ENCODE data around the gene KIAA1328.

DNA sequence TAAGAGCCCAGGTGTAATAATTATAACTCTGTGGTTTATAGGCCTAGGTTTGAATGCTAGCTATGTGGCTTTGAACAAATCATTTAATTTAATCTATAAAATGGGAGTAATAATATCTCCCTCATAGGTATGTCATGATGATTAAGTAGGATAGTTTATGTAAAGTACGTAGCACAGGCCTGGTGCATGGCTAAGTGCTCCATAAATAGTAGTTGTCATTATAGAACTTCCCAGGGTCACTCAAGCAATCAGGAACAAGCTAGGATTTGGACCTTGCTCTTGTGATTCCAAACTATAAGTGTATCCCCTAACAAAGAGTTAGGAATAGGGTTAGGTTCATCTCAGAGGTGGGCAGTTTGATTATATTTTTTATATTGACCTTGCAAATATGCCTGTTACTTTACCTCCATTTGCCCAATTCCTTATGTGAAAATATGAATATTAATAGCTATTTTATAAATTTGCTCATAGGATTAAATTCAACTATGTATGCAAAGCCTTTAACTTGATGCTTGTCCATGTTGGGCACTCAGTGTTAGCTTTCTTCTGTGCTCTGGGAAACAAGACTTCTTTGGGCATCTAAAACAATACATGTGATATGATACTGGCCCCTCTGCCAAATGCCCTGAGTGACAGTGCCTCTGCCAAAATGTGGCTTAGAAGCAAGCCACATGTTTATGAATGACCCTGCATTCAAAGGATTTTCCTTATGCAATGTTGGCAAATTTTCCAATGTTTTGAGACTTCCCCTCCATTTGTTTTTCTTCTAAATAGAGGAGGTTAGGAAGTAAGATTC, 353.6 kb downstream of the KIAA1328 start:
- no peak for TF ChIP-seq CTCF (IDR thresholded peaks at IDR 0.05)
- no peak for TF ChIP-seq POLR2A (IDR thresholded peaks at IDR 0.05)
